ENCODE data around the gene CAV2. TPM values are rescaled to one million over a fixed set of nuclear protein-coding genes. Genes with fewer than 3 reads are reported as not detected.

CAV2 gene
- total and polyA plus RNA-seq, 2 of the 13 experiments (the other 11 are each of a cell fraction or from before 2014, with no cell fraction given): 0.09 to 0.18 TPM

- no peak for FAIRE-seq
Measured at GRCh38 chr7:116549370-116549769, 49.8 kb downstream of the CAV2 start.

More at GRCh38 chr7:116549370-116549769, 49.8 kb downstream of the CAV2 start:
- ATAC-seq (no peak), DNase-seq (ENCODE audit: low spot score) (no peak)
- TF ChIP-seq NFE2 (CRISPR knock-in tag; IDR thresholded peaks at IDR 0.05) (no peak), SRSF1 (optimal IDR thresholded peaks at IDR 0.05; ENCODE audit: low read depth, low read length) (no peak), ZNF563 (CRISPR knock-in tag; IDR thresholded peaks at IDR 0.05) (no peak), ZNF615 (CRISPR knock-in tag; IDR thresholded peaks at IDR 0.05; ENCODE audit: borderline replicate concordance) (no peak), RFX1 (IDR thresholded peaks at IDR 0.05) (no peak), ZBTB3 (CRISPR knock-in tag; IDR thresholded peaks at IDR 0.05; ENCODE audit: borderline replicate concordance, low read depth) (no peak), HDAC2 (CRISPR knock-in tag; IDR thresholded peaks at IDR 0.05) (no peak), ZNF136 (CRISPR knock-in tag; IDR thresholded peaks at IDR 0.05; ENCODE audit: low read depth) (no peak), DBP (CRISPR knock-in tag; IDR thresholded peaks at IDR 0.05; ENCODE audit: not compliant biosample characterization) (no peak), SSRP1 (CRISPR knock-in tag; IDR thresholded peaks at IDR 0.05) (no peak), CENPT (CRISPR knock-in tag; IDR thresholded peaks at IDR 0.05; ENCODE audit: low read depth) (no peak), THRA (CRISPR knock-in tag; IDR thresholded peaks at IDR 0.05; ENCODE audit: borderline replicate concordance) (no peak)
- H3K27me3 ChIP-seq (ENCODE audit: control insufficient read depth in 1 of 2, insufficient read depth in 2 of 2, low read length in 2 of 2): no peaks in the 10 kb centered on the region
- BruUV-seq (replicated peaks): no TSS peak
- intact Hi-C loops (cut with micrococcal nuclease; ENCODE audit: unreplicated experiment) (no loop called here), in situ Hi-C loops (cut with HindIII; ENCODE audit: extremely low pct_ligation_motif_present, low pct_unique_long_range_greater_than_20kb) (no loop called here)
- no peak overlapping the region for H3K27ac ChIP-seq (ENCODE audit: extremely low read length, insufficient read depth, low read length)
- no peak overlapping the region for H2AFZ ChIP-seq (ENCODE audit: low read length)
- CTCF ChIA-PET (ENCODE audit: low intra/inter-chr PET ratio, low total read pairs): no interaction called here
- no peak overlapping the region for H3K4me2 ChIP-seq (ENCODE audit: low read depth, low read length)
- H3K9me3 ChIP-seq (ENCODE audit: low read length): no peaks in the 10 kb centered on the region
- H3K4me1 ChIP-seq (ENCODE audit: insufficient read depth, low read length): no peaks in the 10 kb centered on the region
- no peaks in the 10 kb centered on the region for H4K20me1 ChIP-seq (ENCODE audit: insufficient read depth, low read length)
- no peak overlapping the region for H3K4me3 ChIP-seq (replicated peaks in 1 of 3; ENCODE audit: insufficient read depth in 1 of 3, low read depth in 2 of 3, low read length in 3 of 3)
- no peak overlapping the region for H3K9ac ChIP-seq (ENCODE audit: insufficient read depth, low read depth, low read length)
- POLR2A ChIA-PET: no interaction called here
- no peaks in the 10 kb centered on the region for H3K36me3 ChIP-seq (replicated peaks in 1 of 2; ENCODE audit: control insufficient read depth in 1 of 2, insufficient read depth in 2 of 2, low read length in 2 of 2)
- H3K79me2 ChIP-seq (ENCODE audit: insufficient read depth, low read length): no peaks in the 10 kb centered on the region

Measured in HepG2 (cell line).